SK-N-SH treated with all-trans-retinoic acid at 6 μM for 48 hours (cell line): ENCODE data around the gene CTNND2.

Source experiments
- ATAC-seq: fragments of 200-7000 bp; cut with Tn5 transposase; 3 replicates; pipeline ENCODE4 v1.9.1; 2020; ENCODE audit warnings: mild to moderate bottlenecking, moderate library complexity
- ARNTL ChIP-seq: fragments of 450-650 bp; formaldehyde crosslinking; IDR thresholded peaks from 2 replicates; pipeline ENCODE4 v1.5.0; 2020; ENCODE audit warnings: low read depth, mild to moderate bottlenecking, moderate library complexity, borderline replicate concordance
- BACH2 ChIP-seq: fragments of 250-450 bp; sonication (Bioruptor Pico); IDR thresholded peaks from 2 replicates; pipeline ENCODE4 v1.9.0; 2021; ENCODE audit warnings: mild to moderate bottlenecking, borderline replicate concordance
- CSDC2 ChIP-seq: fragments of 250-450 bp; sonication (Bioruptor Pico); IDR thresholded peaks from 2 replicates; pipeline ENCODE4 v1.5.0; 2020; ENCODE audit warnings: mild to moderate bottlenecking, moderate library complexity
- CSRNP3 ChIP-seq: fragments of 250-450 bp; sonication (Bioruptor Pico); IDR thresholded peaks from 2 replicates; pipeline ENCODE4 v1.5.1; 2021; ENCODE audit warnings: mild to moderate bottlenecking, moderate library complexity
- ESRRG ChIP-seq: fragments of 250-450 bp; sonication (Bioruptor Pico); IDR thresholded peaks from 2 replicates; pipeline ENCODE4 v1.6.1; 2021; ENCODE audit warnings: mild to moderate bottlenecking
- ISL1 ChIP-seq: fragments of 250-450 bp; sonication (Bioruptor Pico); IDR thresholded peaks from 2 replicates; pipeline ENCODE4 v2.1.2; 2022; ENCODE audit warnings: mild to moderate bottlenecking, moderate library complexity
- OSR1 ChIP-seq: fragments of 250-450 bp; sonication (Bioruptor Pico); IDR thresholded peaks from 2 replicates; pipeline ENCODE4 v1.8.0; 2022; ENCODE audit warnings: moderate library complexity, mild to moderate bottlenecking, inconsistent platforms
- PPARA ChIP-seq: fragments of 250-450 bp; sonication (Bioruptor Pico); IDR thresholded peaks from 2 replicates; pipeline ENCODE4 v1.5.0; 2020; ENCODE audit warnings: mild to moderate bottlenecking, borderline replicate concordance
- RARB ChIP-seq: fragments of 250-450 bp; sonication (Bioruptor Pico); IDR thresholded peaks from 2 replicates; pipeline ENCODE4 v1.8.0; 2021; ENCODE audit warnings: mild to moderate bottlenecking, moderate library complexity
- SNAI2 ChIP-seq: fragments of 250-450 bp; sonication (Bioruptor Pico); IDR thresholded peaks from 2 replicates; pipeline ENCODE4 v1.5.0; 2020; ENCODE audit warnings: mild to moderate bottlenecking, moderate library complexity
- TCF4 ChIP-seq: fragments of 250-450 bp; sonication (Bioruptor Pico); IDR thresholded peaks from 2 replicates; pipeline ENCODE4 v1.8.0; 2021; ENCODE audit warnings: mild to moderate bottlenecking, moderate library complexity, borderline replicate concordance
- TOX ChIP-seq: fragments of 250-450 bp; sonication (Bioruptor Pico); IDR thresholded peaks from 2 replicates; pipeline ENCODE4 v1.8.0; 2021; ENCODE audit warnings: mild to moderate bottlenecking, moderate library complexity, borderline replicate concordance
- ZC3H10 ChIP-seq: fragments of 250-450 bp; sonication (Bioruptor Pico); IDR thresholded peaks from 2 replicates; pipeline ENCODE4 v1.5.1; 2021; ENCODE audit warnings: mild to moderate bottlenecking, moderate library complexity
- ZFP3 ChIP-seq: fragments of 250-450 bp; sonication (Bioruptor Pico); IDR thresholded peaks from 2 replicates; pipeline ENCODE4 v1.5.0; 2020; ENCODE audit warnings: mild to moderate bottlenecking, moderate library complexity
- ZFP30 ChIP-seq: fragments of 450-650 bp; formaldehyde crosslinking; IDR thresholded peaks from 2 replicates; pipeline ENCODE4 v1.5.0; 2022; ENCODE audit warnings: mild to moderate bottlenecking, moderate library complexity
- ZNF565 ChIP-seq: fragments of 450-650 bp; formaldehyde crosslinking; conservative IDR thresholded peaks from 2 replicates; pipeline ENCODE4 v1.5.0; 2020; ENCODE audit warnings: low read depth, mild to moderate bottlenecking, moderate library complexity
- ZNF70 ChIP-seq: fragments of 450-650 bp; formaldehyde crosslinking; IDR thresholded peaks from 2 replicates; pipeline ENCODE4 v1.5.0; 2020; ENCODE audit warnings: mild to moderate bottlenecking, moderate library complexity
- ZNF8 ChIP-seq: fragments of 450-650 bp; formaldehyde crosslinking; IDR thresholded peaks from 2 replicates; pipeline ENCODE4 v1.5.0; 2020; ENCODE audit warnings: mild to moderate bottlenecking, moderate library complexity
- TF ChIP-seq, protein P1 (sequence below): fragments of 250-450 bp; sonication (Bioruptor Pico); IDR thresholded peaks from 2 replicates; pipeline ENCODE4 v1.5.0; 2020; ENCODE audit warnings: mild to moderate bottlenecking, moderate library complexity
- TF ChIP-seq, protein P2 (sequence below): fragments of 250-450 bp; sonication (Bioruptor Pico); IDR thresholded peaks from 2 replicates; pipeline ENCODE4 v1.8.0; 2020; ENCODE audit warnings: mild to moderate bottlenecking, moderate library complexity, borderline replicate concordance
- TF ChIP-seq, protein P3 (sequence below): fragments of 250-450 bp; sonication (Bioruptor Pico); IDR thresholded peaks from 2 replicates; pipeline ENCODE4 v1.5.1; 2020; ENCODE audit warnings: low read depth, mild to moderate bottlenecking, moderate library complexity

CTNND2 gene

DNA sequence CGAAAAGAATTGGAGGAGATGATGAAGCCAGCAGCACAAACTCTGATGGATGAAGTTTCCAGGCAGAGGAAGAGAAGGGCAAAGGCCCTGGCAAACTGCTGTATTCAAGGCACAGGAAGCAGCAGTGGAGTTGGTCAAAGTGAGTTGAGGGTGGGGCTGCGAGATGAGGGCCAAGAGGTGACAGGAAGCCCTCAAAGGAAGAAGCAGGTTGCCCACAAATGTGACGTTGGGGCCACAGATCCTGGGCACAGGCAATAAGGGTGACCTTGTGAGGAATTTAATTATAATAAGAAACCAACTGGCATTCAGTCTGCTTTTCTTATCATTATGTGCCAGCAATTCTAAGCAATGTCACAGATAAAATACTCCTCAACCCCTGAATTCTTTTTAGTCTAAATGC is 261.8 kb downstream of the CTNND2 start:
- ATAC-seq, result no peak
- no peak for TF ChIP-seq PPARA (CRISPR knock-in tag)
- TF ChIP-seq, protein P1, sequence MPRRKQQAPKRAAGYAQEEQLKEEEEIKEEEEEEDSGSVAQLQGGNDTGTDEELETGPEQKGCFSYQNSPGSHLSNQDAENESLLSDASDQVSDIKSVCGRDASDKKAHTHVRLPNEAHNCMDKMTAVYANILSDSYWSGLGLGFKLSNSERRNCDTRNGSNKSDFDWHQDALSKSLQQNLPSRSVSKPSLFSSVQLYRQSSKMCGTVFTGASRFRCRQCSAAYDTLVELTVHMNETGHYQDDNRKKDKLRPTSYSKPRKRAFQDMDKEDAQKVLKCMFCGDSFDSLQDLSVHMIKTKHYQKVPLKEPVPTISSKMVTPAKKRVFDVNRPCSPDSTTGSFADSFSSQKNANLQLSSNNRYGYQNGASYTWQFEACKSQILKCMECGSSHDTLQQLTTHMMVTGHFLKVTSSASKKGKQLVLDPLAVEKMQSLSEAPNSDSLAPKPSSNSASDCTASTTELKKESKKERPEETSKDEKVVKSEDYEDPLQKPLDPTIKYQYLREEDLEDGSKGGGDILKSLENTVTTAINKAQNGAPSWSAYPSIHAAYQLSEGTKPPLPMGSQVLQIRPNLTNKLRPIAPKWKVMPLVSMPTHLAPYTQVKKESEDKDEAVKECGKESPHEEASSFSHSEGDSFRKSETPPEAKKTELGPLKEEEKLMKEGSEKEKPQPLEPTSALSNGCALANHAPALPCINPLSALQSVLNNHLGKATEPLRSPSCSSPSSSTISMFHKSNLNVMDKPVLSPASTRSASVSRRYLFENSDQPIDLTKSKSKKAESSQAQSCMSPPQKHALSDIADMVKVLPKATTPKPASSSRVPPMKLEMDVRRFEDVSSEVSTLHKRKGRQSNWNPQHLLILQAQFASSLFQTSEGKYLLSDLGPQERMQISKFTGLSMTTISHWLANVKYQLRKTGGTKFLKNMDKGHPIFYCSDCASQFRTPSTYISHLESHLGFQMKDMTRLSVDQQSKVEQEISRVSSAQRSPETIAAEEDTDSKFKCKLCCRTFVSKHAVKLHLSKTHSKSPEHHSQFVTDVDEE (CRISPR knock-in tag), result no peak
- no peak for TF ChIP-seq SNAI2 (CRISPR knock-in tag)
- TF ChIP-seq ZNF70 (CRISPR knock-in tag), result no peak
- TF ChIP-seq OSR1, result no peak
- TF ChIP-seq ARNTL (CRISPR knock-in tag), result no peak
- TF ChIP-seq ZC3H10, result no peak
- TF ChIP-seq CSRNP3 (CRISPR knock-in tag), result no peak
- TF ChIP-seq ZNF565 (CRISPR knock-in tag), result no peak
- no peak for TF ChIP-seq ESRRG (CRISPR knock-in tag)
- TF ChIP-seq, protein P2, sequence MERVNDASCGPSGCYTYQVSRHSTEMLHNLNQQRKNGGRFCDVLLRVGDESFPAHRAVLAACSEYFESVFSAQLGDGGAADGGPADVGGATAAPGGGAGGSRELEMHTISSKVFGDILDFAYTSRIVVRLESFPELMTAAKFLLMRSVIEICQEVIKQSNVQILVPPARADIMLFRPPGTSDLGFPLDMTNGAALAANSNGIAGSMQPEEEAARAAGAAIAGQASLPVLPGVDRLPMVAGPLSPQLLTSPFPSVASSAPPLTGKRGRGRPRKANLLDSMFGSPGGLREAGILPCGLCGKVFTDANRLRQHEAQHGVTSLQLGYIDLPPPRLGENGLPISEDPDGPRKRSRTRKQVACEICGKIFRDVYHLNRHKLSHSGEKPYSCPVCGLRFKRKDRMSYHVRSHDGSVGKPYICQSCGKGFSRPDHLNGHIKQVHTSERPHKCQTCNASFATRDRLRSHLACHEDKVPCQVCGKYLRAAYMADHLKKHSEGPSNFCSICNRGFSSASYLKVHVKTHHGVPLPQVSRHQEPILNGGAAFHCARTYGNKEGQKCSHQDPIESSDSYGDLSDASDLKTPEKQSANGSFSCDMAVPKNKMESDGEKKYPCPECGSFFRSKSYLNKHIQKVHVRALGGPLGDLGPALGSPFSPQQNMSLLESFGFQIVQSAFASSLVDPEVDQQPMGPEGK (CRISPR knock-in tag), result no peak
- TF ChIP-seq TCF4 (CRISPR knock-in tag), result no peak
- no peak for TF ChIP-seq ZNF8 (CRISPR knock-in tag)
- no peak for TF ChIP-seq ISL1 (CRISPR knock-in tag)
- no peak for TF ChIP-seq ZFP30 (CRISPR knock-in tag)
- TF ChIP-seq, protein P3, sequence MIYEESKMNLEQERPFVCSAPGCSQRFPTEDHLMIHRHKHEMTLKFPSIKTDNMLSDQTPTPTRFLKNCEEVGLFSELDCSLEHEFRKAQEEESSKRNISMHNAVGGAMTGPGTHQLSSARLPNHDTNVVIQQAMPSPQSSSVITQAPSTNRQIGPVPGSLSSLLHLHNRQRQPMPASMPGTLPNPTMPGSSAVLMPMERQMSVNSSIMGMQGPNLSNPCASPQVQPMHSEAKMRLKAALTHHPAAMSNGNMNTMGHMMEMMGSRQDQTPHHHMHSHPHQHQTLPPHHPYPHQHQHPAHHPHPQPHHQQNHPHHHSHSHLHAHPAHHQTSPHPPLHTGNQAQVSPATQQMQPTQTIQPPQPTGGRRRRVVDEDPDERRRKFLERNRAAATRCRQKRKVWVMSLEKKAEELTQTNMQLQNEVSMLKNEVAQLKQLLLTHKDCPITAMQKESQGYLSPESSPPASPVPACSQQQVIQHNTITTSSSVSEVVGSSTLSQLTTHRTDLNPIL (CRISPR knock-in tag), result no peak
- no peak for TF ChIP-seq ZFP3 (CRISPR knock-in tag)
- no peak for TF ChIP-seq BACH2

GRCh38 chr5:11640158-11640873 is 263.9 kb downstream of the CTNND2 start:
- no peak for ATAC-seq
- TF ChIP-seq ESRRG (CRISPR knock-in tag) (no peak), ZNF8 (CRISPR knock-in tag) (no peak), SNAI2 (CRISPR knock-in tag) (no peak), ZFP3 (CRISPR knock-in tag) (no peak), CSRNP3 (CRISPR knock-in tag) (no peak), ISL1 (CRISPR knock-in tag) (no peak), OSR1 (no peak), RARB (CRISPR knock-in tag) (no peak), CSDC2 (CRISPR knock-in tag) (no peak), TCF4 (CRISPR knock-in tag) (no peak), ZNF565 (CRISPR knock-in tag) (no peak), PPARA (CRISPR knock-in tag) (no peak), BACH2 (no peak), ZC3H10 (no peak), TOX (CRISPR knock-in tag) (no peak)
- TF ChIP-seq, protein P3 (CRISPR knock-in tag), result no peak
- TF ChIP-seq, protein P2 (CRISPR knock-in tag), result no peak
